Measurements from ENCODE around the gene HRAS. TPM values are rescaled to one million over a fixed set of nuclear protein-coding genes. Genes with fewer than 3 reads are reported as not detected.
"Not testable (repeated sequence)": the region's sequence is repeated elsewhere in the genome, so short reads cannot be mapped to it uniquely, and the experiment has no call there.

The HRAS gene
- total RNA-seq = 60.5 TPM
- long read RNA-seq, transcript HRAS-201 (6 exons, 894 nt) = major isoform, 41 of 65 reads
- long read RNA-seq, transcript HRAS-204 (6 exons, 1,233 nt) = minor isoform, 8 of 65 reads
- long read RNA-seq, transcript HRAS-205 (5 exons, 1,151 nt) = minor isoform, 8 of 65 reads
- long read RNA-seq, partial matches to known transcripts = 1 of 65 reads
- long read RNA-seq, other reads (novel, unspliced or antisense) = 3 of 65 reads

DNA sequence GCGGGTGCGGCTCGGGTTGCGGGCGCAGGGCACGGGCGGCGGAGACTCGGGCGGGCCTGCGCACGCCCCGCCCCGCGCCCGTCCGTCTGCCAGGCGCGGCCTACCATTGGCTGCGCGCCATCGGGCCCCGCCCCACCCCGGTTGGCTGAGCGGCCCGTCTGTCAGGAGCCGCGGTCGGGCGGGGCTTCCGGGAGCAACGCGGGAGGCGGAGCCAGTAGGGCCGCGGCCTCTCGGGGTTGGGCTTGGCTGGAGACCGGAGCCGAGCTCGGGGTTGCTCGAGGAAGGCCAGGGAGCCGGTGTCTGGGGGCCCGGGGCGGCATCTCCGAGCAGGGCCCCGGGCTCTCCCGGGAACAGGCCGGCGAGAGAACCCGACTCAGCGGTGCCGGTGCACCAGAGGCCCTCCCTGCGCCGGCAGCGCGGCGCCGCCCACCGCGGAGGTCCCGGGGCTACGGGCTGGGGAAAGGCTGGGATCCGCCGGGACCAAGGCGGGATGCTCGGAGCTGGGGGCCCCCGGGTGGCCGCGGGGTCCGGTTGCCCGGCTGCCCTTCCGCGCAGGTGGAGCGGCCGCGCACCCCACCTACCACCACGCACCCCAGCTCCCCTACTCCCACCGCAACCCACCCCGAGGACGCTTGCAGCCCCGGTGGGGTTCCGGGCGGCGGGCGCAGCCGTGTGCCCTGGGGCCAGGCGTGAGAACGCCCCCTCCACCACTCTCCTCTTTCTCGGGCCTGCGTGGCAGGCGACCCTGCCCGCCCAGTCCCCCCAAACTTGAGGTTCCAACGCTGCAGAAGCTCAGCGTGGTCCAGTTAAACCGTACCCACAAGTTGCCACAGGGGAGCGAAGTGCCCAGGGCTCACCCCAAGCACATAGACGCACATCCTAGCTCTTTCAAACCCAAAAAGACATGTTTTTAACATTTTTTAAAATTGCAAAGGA lies at the start of gene HRAS:
Gene HRAS (minus strand): TSS at position 58 of the 936 bp plus-strand sequence.
- intact Hi-C loops (cut with DNase I) = no loop called here
- ATAC-seq (ENCODE audit: poor library complexity) (peak; percentile 95), DNase-seq (peak; percentile 97)

GRCh38 chr11:584287-584686 lies 48.9 kb upstream of the HRAS start:
- ATAC-seq (ENCODE audit: poor library complexity) (no peak), DNase-seq (no peak)
- intact Hi-C loops (cut with DNase I) = no loop called here

GRCh38 chr11:581752-582151 lies 46.4 kb upstream of the HRAS start:
- ATAC-seq (ENCODE audit: poor library complexity) (no peak), DNase-seq (no peak)
- intact Hi-C loops (cut with DNase I) = no loop called here

DNA sequence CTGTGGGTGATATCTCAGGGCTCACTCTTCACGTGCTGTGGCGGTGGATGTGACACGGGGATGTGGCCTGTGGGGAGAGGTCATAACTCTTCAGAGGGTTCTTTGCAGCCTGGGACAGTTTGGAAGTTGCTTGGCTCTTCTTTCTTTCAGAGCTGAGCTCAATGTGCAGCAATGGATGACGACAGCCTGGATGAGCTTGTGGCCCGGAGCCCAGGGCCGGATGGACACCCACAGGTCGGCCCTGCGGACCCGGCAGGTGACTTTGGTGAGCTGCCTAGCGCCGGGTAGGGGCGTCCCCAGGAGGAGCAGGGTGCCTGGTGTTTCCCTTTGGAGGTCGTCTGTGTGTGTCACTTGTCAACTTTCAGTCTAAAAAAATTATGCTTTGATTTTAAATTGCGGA lies 46.0 kb upstream of the HRAS start:
- intact Hi-C loops (cut with DNase I) = no loop called here
- DNase-seq = no peak
- ATAC-seq (ENCODE audit: poor library complexity) = peak; percentile 11

- no peak for ATAC-seq (ENCODE audit: poor library complexity)
- intact Hi-C loops (cut with DNase I) = no loop called here
These were observed 44.6 kb upstream of the HRAS start for GRCh38 chr11:579830-580601.

GRCh38 chr11:578276-579035 lies 43.1 kb upstream of the HRAS start:
- DNase-seq = no peak
- intact Hi-C loops (cut with DNase I) = no loop called here
- no peak for ATAC-seq (ENCODE audit: poor library complexity)

More at GRCh38 chr11:579830-580601, 44.6 kb upstream of the HRAS start:
- no peak for DNase-seq

- DNase-seq = no peak
- intact Hi-C loops (cut with DNase I) = no loop called here
- no peak for ATAC-seq (ENCODE audit: poor library complexity)
These were observed 42.2 kb upstream of the HRAS start for GRCh38 chr11:577611-577894.

- ATAC-seq (ENCODE audit: poor library complexity) (no peak), DNase-seq (no peak)
- intact Hi-C loops (cut with DNase I) = no loop called here
These were observed 41.6 kb upstream of the HRAS start for GRCh38 chr11:576811-577610.

- DNase-seq (peak; percentile 97), ATAC-seq (ENCODE audit: poor library complexity) (peak; percentile 94)
- intact Hi-C loops (cut with DNase I) = no loop called here
These were observed 40.8 kb upstream of the HRAS start, which contains the start of gene PHRF1 for GRCh38 chr11:575996-576768. TSS of gene PHRF1 (plus strand) at chr11:576470. CDS start at chr11:581513, 5,043 bp downstream.

- intact Hi-C loops (cut with DNase I) = no loop called here
- ATAC-seq (ENCODE audit: poor library complexity) = peak; percentile 75
- no peak for DNase-seq
These were observed 40.1 kb upstream of the HRAS start for GRCh38 chr11:575313-575995.

DNA sequence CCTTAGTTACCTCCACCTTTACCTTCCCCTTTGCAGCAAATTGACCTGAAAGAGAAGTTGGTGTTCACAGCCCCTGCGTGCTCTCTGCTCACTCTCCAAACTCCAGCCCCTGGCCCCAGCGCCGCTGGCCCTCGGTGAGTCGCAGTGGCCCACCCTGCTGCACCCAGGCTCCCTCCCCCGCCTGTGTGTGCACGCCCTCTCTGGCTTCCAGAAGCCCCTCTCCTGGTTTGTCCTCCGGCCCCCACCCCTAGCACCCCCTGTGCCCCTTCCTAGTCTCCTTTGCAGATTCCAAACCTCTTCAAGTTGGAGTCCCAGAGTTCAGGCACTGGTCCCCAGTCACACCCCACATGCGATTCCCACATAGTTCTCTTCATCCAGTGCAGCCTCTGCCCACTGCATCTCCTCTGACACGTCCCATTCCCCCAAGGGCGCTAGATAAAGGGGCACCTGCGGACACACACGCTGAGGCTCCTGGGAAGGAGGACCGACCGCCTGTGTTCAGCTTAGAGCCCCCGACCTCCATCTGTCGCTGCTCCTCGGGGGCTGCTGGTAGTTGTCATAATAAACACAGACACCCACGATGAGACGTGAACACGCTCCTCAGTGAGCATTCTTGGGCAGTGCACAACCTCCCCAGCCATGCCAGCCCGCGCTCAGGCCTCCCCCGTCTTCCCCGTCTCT lies 39.4 kb upstream of the HRAS start:
- DNase-seq (no peak), ATAC-seq (ENCODE audit: poor library complexity) (peak; percentile 2)
- intact Hi-C loops (cut with DNase I) = no loop called here

DNA sequence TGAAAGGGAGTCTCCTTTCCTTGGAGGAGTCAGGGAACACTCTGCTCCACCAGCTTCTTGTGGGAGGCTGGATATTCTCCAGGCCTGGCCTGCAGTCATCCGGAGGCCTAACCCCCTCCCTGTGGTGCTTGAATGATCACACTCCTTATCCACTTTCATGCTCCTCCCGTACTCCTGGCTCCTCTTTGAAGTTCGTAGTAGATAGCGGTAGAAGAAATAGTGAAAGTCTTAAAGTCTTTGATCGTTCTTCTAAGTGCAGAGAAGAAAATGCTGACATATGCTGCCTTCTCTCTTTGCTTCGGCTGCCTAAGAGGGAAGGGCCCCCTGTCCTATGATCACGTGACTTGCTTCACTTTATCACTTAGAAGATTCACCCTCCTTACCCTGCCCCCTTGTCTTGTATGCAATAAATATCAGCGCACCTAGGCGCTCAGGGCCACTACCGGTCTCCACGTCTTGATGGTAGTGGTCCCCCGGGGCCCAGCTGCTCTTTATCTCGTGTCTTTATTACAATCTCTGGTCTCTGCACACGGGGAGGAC lies 38.7 kb upstream of the HRAS start:
- DNase-seq; intact Hi-C loops (cut with DNase I); ATAC-seq (ENCODE audit: poor library complexity): not testable (repeated sequence)

DNA sequence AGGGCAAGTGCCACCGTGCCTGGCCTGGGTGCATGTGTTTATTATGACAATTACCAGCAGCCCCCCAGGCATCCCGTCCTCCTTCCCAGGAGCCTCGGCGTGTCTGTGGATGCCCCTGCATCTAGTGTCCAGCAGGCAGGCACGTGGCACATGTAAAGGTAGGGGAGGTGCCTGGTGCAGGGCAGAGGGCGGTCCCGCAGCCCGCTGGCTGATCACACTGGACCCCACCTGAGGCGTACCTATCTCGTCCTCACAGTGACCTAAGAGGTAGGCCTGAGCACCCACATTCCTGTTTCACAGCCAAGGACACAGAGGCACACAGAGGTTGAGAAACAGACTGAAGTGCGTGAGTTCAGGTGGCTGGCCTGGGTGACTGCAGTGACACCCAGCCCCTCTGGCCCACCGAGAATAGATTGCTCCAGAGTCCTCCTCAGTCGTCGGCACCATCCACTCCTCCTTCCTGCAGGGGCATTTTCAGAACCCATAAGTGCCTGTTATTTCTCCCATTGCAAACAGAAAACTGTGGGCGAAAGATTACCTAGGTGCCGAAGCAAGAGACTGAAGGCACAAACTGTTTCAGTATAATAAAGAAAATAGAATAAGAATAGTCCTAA lies 37.9 kb upstream of the HRAS start:
- no peak for ATAC-seq (ENCODE audit: poor library complexity)
- DNase-seq = no peak
- intact Hi-C loops (cut with DNase I) = no loop called here

- intact Hi-C loops (cut with DNase I) = no loop called here
- DNase-seq (no peak), ATAC-seq (ENCODE audit: poor library complexity) (no peak)
These were observed 36.4 kb upstream of the HRAS start for GRCh38 chr11:571802-572185.

DNA sequence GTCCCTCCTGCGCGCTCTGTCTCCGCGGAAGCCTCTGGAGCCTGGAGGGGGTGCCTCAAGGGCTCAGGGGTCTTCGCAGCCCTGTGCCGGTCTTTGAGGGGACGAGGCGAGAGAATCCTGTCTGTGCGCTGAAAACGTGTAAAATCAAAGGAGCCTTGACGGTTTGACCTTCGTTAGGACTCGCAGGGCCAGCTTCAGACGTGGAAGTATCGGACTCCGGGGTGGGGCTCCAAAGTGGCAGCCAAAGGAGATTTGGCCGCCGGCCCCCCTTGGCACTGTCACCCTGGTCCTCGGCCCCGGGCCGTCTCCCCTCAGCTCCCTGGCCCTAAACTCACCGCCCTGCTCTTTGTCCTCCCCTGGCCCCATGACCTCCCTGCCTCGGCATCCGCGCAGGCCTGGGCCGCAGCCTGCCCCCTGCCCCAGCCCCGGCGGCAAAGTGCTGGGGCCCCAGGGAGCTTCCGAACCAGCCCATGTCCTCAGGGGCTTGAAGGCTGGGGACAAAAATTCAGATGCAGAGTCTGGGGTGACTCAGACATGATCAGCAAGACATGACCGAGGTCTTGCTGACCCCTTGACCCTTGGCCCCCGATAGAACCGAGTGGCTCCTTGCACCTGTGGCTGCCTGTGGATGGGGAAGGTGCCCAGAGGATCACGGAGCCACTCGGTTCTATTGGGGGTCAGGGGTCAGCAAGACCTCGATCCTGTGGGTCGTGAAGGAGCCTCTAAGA lies 33.9 kb upstream of the HRAS start:
- ATAC-seq (ENCODE audit: poor library complexity) (peak; percentile 56), DNase-seq (peak; percentile 86)
- intact Hi-C loops (cut with DNase I) = no loop called here

All from Right ventricle myocardium superior (tissue), 1 donor.